Skin of body (tissue), 2 donors: ENCODE measurements around the gene PADI6. TPM values are rescaled to one million over a fixed set of nuclear protein-coding genes. Genes with fewer than 3 reads are reported as not detected.
A peak's percentile ranks its signal among the peaks of the same experiment; 100 is the strongest.

ENCODE experiments used
- DNase-seq: peaks from one replicate; lab custom pipeline; 2025; lab: John Stamatoyannopoulos, UW
- total RNA-seq: library from RNA; depleted of rRNA; stranded (reverse); fragments of >200 nt; gene quantifications from one replicate; pipeline ENCODE4 v1.2.3, GENCODE V29; 2014

Gene PADI6
- total RNA-seq, 1 donor from 2014 or later, result not detected

DNA sequence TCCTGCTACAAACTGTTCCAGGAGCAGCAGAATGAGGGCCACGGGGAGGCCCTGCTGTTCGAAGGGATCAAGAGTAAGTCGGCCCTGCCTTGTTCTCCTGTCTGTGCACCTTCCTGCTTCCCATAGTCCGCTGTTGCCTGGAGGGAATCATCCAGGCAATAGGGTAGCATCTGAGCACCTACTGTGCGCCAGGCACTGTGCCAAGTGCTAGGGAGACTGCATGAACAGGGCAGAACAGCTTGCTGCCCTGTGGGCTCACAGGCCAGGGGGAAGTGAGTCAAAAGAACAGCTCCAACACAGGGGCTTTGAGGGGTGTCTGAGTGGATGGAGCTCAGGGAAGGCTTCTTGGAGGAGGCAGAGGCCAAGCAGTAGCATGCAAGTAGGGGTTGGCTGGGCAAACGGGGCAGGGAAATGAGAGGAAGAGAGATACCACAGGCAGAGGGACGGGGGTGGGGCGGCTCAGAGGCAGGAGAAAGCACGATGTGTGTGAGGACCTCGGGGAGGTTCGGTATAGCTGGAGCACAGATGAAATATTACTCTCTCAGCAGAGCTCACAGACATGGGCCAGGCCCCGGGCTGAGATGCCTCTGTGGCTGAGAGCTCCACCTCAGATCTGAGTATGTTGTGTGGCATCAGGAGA, 15.5 kb upstream of the PADI6 start:
- DNase-seq, result no peak

DNA sequence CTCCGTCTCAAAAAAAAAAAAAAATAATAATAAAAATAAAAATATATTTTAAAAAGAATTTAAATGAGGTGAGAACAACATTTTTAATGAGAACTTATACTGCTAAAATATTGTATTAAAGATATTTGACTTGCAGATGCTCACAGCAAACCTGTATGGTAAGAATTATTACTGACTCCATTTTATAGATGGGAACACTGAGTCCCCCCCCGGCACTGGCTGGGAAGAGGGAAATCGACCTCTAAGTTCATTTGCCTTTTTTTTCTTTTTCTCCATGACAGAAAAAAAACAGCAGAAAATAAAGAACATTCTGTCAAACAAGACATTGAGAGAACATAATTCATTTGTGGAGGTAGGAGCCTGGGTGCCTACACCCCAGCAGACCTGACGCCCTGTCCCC, 13.4 kb upstream of the PADI6 start:
- no peak for DNase-seq

DNA sequence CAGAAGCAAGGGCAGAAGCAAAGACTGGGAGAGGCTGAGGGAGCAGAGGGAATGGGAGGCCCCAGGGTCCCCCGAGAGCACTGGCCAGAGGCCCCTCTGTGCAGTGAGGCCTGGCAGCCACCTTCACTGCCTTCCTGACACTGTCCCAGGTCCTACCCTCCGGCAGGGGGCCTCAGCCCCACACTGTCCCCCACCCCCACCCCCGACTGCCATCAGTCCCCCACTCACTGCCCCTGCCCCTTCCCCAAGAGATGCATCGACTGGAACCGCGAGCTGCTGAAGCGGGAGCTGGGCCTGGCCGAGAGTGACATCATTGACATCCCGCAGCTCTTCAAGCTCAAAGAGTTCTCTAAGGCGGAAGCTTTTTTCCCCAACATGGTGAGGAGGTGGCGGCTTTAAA, 13.0 kb upstream of the PADI6 start:
- DNase-seq, result no peak

DNA sequence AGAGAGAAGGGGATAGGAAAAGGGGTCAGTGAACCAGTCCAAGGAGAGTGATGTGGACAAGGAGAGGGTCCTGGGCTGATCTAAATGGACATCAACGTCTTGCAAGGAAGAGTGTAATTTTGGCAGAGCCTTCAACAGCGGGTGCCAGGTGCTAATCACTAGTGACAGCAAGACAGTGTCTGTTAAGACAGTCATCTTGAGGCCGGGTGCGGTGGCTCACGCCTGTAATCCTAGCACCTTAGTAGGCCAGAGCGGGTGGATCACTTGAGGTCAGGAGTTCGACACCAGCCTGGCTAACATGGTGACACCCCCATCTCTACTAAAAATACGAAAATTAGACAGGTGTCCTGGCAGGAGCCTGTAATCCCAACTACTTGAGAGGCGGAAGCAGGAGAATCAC, 12.2 kb upstream of the PADI6 start:
- DNase-seq, result no peak

DNA sequence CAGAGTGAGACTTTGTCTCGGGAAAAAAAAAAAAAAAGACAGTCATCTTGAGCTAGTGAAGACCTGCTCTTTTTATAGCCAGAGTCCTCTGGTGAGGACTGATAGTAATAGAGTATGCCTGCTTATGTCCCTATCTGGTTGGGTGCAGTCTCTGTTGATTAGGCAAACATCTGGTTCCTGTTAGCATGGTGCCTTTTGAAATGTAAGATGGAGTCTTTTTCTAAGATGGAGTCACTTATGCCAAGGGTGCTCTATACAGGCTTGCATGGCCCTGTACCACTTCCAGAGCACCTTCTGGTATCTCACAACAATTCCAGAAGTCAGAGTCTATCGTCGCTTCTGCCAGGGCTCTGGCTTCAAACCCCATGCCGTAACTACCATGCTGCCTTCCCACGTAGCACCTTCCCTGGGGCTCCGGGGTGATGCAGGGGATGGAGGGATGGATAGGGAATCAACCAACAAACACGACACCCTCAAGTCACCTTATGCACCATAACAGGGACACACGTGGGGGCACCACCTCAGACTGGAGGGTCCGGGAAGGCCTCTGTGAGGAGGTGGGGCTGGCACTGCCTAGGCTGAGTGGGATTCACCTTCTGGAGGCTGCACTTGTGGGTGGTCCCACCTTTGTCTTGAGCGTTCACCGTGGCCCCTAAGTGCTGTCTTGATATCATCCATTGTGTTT, 11.6 kb upstream of the PADI6 start:
- no peak for DNase-seq

DNA sequence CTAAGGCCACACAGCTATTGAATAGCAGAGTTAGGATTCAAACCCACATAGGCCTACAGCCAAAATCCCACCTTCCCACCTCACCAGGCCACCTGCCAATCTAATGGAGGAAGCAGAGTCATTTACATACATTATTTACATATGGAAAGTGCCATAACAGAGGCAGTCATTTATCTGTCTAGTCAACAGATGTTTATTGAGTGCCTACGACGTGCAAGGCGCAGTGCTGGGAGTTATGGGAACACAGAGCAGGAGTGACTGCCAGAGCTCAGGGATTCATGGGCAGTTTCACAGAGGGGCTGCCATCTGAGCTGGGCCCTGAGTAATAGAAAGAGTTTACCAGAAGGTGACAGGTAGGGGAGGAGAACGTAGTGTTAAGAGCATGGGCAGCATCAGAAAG, 10.3 kb upstream of the PADI6 start:
- no peak for DNase-seq

DNA sequence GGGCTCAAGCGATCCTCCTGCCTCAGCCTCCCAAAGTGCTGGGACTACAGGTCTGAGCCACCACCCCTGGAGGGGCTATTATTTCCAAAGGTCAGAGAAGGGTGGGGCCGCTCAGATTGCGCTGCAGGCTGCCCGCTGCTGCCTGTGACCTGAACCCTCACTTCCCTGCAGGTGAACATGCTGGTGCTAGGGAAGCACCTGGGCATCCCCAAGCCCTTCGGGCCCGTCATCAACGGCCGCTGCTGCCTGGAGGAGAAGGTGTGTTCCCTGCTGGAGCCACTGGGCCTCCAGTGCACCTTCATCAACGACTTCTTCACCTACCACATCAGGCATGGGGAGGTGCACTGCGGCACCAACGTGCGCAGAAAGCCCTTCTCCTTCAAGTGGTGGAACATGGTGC, 8.6 kb upstream of the PADI6 start:
- DNase-seq, result no peak

DNA sequence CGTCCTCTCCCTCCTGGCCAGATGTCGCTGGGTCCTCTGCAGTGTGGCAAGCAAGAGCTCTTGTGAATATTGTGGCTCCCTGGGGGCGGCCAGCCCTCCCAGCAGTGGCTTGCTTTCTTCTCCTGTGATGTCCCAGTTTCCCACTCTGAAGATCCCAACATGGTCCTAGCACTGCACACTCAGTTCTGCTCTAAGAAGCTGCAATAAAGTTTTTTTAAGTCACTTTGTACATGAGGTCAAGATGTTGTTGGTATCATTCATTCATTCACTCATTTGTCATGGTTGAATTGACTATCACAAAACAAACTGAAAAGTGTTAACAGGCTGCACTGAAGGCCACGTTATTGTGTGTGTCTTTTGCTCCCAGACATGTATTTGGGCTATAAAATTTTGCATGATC, 8.2 kb upstream of the PADI6 start:
- no peak for DNase-seq

DNA sequence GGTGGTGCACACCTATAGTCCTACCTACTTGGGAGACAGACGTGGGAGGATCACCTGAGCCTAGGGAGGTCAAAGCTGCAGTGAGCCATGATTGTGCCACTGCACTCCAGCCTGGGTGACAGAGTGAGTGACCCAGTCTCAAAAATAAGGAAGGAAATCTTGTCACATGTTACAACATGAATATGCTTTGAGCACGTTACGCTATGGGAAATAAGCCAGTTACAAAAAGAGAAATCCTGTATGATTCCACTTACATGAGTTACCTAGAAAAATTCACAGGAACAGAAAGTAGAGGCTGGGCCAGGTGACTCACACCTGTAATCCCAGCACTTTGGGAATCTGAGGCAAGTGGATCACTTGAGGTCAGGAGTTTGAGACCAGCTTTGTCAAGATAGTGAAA, 6.7 kb upstream of the PADI6 start:
- DNase-seq, result no peak

DNA sequence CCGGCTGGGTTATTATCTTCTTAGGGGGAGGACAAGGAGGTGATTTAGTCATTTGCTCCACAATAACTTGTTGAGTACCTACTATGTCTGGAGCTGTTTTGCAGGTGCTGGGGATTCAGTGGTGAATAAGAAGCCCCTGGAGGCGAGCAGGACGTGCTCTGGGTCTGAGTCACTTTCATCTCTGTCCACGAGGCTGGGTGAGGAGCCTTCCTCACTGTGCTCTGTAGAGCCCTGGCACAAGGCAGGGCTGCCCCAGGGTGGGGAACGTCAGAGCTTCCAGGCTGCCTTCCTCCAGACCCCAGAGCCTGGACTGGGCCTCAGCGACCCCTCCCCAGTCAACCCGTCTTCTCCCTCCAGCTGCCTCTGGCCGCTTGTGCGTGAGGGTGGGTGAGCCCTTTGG, 2.5 kb upstream of the PADI6 start:
- no peak for DNase-seq

DNA sequence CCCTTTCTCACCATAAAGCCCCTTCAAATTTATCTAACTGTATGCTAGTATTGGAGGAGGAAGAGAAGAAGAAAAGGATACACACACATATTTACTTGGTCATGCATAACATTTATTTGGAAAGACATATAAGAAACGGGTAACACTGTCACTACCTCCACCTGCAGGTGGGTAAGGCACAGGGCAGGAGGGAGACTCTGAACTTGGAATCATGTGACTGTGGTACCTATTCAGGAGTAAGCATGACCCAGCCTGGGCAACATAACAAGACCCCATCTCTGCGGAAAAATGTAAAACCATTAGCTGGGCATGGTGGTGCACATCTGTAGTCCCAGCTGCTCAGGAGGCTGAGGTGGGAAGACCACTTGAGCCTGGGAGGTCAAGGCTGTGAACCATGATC, 1.4 kb upstream of the PADI6 start:
- no peak for DNase-seq

DNA sequence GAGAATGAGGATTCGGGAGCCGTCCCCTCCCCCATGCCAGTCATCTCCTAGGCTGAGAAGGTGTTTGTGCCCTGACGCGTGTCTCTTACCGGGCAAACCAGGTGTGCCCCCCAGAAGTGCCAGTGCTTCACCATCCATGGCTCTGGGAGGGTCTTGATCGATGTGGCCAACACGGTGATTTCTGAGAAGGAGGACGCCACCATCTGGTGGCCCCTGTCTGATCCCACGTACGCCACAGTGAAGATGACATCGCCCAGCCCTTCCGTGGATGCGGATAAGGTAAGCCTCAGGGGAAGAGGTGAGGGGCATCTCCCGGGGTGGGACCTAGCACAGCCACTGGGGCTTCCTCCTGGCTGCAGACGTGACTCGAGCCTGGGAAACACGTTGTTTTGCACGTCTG, 959 bp downstream of the PADI6 start:
- no peak for DNase-seq

DNA sequence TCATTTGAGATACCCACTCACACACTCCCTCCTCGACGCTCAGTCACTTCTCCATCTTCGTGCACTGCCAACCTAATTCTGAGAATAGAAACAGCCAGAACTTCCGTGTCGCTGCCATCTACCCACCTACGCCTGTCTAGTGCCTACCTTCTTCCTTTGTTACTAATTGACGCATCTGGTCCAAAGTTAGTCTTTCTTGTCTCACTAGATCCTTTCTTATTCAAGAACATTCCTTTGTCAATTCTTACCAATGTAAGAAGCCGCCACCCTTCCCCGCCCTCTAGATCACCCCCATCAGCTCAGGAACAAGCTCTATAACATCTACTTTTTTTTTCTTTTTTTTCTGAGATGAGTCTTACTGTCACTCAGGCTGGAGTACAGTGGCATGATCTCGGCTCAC, 3.7 kb downstream of the PADI6 start:
- DNase-seq, result no peak

DNA sequence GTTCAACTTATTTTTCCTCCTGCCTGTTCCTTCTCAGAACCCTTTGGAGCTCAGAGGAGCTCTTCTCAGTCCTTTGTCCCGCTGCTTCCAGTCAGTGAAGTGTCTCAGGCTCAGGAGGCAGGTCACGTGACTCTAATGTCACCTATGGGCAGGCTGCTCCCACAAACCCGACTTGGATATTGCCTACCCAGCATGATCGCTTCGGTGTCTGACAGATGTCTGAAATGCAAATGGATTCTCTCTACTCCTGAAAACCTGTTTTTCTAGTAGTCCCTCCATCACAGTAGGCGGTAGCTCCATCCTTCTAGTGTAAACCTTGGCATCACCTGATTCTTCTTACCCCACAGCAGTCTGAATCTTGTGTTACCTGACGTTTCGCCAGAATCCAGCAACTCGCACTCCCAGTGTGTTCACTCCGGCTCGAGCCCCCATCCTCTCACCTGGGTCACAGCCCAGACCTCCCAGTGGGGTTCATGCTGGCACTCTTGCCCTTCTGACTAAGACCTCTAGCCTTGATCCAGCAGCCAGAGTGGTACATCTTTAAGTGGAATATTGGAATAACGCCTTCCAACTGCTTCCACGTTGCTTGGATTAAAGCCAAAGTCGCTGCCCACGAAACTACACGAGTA, 5.4 kb downstream of the PADI6 start:
- DNase-seq, result peak; percentile 3

DNA sequence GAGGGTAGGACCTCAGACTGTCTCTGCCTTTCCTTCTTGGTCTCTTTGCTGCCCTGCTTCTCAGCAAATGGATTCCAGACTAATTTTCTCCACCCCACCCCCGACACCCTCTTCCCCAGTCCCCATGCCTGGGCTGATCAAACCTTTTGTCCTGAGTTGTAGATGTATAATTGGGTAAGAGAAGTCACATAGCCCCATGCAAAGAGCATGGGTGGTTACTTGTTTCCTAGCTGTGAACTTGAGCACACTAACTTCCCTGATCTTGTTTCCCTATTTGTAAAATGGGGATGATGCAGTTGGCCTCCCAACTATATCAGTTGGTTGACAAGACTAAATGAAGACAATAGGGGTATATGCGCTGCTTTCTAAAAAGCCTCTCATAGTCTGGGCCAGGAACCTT, 9.2 kb downstream of the PADI6 start:
- DNase-seq, result no peak

DNA sequence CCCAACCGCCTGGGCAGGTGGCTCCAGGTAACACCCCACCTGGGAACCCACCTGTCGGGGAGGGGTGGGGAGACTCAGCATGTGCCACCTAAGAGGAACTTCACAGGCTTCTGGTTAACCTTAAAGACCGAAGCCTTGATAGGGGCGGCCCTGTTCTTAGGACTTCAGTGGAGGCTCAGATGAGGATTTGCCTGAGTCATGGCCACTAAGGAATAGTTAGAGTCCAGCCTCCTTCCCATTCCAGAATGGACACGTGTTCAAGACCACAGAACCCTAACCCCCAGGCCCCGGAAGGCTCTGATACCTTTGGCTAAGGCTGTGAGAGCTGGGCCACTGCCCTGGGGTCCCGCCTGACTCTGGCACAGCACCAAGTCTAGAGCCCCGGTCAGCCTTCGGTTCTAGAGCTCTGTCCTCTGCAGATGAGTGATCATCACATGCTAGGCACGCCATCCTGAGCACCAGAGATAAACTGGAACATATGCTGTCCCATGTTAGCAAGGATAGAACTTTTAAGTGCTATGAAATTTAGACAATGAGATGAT, 20.3 kb downstream of the PADI6 start:
- no peak for DNase-seq

DNA sequence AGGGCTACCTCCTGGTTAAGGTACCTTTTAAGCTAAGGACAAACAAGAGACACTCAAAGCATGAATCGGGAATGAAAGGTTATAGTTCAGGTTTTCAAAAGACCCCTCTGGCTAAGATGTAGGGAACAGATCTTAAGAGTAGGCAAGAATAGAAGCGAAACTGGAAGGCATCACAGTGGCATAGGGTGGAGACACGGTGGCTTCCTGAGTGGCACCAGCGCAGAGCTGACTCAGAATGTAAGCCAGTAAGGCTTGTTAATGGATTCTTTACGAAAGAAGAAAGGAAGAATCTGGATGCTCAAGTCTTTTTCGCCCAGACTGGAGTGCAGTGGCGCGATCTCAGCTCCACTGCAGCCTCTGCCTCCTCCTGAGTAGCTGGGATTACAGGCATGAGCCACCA, 21.2 kb downstream of the PADI6 start:
- no peak for DNase-seq

DNA sequence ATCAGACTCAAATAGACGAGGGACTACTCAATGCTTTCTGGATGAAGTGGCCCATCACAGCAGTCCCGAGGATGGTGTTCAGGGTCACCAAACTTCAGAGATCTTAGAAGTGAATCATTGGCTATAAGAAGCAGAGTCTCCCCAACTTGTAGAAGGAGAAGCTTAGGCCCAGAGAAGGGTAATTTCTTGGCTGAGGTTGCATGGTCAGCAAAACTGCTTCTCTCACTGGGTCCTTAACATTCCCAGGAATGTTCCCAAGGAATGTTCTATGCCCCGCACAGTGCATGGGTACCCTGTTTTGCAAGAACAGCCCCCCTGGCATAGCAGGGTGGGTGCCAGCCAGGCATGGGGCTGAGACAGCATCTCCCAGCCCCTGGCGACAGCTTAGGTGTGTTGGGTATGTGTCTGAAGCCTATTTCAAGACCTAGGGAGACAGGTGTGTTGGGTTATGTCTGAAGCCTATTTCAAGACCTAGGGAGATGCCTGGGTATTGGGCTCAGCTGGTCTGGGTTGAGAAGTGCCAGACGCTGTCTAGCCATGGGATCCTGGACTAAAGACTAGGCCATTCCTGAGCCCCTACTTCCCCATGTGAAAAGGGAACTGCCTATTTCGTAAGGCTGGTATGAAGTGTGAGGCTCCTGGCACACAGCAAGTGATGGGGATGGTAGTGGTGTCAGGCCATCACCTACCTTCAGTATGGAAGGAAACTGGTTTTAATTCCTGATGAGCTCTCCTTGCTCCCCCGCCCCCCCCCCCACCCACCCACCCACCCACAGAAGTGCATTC, 26.1 kb downstream of the PADI6 start:
- DNase-seq, result no peak

DNA sequence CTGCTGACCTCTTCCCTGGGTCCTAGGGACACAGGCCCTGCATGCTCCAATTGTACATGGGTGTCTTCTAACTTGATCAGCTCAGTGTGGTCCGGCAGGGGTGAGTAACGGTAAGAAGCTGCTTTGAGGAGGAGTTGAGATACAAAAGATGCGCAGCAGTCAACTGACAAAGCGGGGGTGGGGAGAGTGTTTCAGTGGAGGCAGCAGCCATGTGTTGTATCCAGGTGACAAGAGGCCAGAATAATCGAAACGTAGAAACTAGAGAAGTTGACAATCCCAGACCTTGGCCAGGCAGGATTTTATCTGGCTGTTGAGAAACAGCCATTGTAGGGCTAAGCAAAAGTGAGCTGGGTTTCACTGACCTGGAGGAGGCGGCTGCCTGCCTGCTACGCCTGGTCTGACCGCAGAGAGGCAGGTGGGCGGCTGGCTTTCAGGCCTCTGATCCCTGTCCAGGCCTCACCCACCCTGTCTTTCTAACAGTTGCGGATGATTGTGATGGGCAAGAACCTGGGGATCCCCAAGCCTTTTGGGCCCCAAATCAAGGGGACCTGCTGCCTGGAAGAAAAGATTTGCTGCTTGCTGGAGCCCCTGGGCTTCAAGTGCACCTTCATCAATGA, 28.8 kb downstream of the PADI6 start:
- DNase-seq, result no peak

DNA sequence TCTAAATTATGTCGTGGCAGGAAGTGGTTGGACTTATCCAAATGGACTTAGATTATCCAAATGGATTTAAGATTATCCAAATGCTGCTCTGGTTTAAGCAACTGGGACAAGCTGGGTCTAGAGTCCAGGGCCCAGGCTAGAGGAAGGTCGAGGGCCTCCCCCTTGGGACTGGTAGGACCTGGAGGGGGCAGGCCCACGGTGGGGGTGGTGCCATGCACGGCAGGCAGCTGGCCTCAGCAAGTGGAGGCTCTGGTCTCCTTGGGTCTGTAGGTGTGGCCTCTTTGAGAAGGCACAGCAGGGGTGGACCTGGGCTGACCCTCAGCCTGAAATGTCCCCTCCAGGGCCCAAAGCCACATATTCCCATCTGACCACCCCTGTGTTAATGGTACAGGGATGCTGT, 29.8 kb downstream of the PADI6 start:
- DNase-seq, result no peak

DNA sequence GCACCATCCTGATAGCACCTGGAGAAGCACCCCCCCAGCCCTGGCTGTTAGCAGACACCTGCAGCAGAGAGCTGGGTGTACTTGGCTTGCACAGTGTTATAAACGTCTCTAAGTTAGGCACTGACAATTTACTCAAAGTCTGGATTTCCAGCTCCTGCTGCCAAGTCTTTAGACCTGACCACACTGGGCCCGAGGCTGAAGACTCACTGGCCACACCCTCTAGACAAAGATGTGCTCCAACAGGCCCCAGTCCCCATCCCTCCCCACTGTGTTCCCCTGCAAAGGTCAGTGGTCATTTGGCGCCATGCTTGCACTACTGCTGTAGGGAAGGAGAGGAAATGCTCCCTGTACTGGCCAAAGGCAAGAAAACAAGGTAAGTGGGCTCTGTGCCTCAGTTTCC, 31.1 kb downstream of the PADI6 start:
- DNase-seq, result no peak
